NOMO-1 treated with dmso at 0.1 percent for 144 hours (cell line): Measurements from ENCODE around the gene DNAJC21.
A peak's percentile ranks its signal among the peaks of the same experiment; 100 is the strongest.

Experiments used
- DNase-seq: peaks from one replicate; lab custom pipeline; 2025; ENCODE audit not compliant: unreplicated experiment; lab: John Stamatoyannopoulos, UW

The DNAJC21 gene

DNA sequence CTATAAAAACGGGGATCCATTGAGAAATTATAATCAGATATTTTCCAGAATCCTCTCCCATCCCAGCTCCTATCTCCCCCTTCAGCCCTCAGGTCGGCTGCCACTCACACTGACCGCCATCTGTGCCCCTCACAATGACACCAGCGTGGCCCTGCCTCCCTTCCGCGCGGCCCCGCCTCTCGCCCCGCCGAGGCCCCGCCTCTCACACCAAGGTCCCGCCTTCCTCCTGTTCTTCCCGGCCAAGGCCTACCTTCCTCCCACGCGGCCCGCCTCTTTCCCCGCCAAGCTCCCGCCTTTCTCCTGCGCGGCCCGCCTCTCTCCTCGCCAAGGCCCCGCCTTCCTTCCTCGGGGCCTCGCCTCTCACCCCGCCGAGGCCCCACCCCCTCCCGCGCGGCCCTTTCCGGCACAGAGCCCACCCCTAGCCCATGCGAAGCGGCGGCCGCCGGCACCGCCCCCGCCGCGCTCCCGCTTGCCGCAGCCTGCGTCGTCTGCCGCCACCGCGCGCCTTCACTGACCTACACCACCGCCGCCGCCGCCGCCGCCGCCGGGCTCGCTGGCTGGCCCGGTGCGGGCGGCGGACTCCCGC is at the start of gene DNAJC21:
Gene DNAJC21 (plus strand): TSS at position 426 of the 586 bp plus-strand sequence. CDS start 261 bp downstream, outside the sequence.
- DNase-seq = peak; percentile 100

DNA sequence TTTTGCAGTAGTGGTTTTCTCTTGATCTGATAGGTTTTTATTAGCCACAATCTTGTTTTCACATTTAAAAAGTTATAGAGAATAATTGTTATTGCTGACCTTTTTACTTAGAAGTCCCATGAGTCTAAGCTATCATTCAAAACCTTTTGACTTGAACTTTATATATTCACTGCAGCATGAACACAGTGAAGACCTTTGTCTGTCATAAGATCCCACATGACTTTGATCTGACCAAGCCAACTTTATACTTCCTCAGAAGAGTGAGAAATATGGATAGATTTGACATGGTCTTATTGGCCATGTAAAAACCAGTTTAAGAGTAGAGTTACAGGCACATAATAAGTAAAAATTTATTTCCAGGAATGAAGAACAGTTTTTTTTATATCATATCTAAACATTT is 48.1 kb upstream of the DNAJC21 start:
- DNase-seq = no peak

DNA sequence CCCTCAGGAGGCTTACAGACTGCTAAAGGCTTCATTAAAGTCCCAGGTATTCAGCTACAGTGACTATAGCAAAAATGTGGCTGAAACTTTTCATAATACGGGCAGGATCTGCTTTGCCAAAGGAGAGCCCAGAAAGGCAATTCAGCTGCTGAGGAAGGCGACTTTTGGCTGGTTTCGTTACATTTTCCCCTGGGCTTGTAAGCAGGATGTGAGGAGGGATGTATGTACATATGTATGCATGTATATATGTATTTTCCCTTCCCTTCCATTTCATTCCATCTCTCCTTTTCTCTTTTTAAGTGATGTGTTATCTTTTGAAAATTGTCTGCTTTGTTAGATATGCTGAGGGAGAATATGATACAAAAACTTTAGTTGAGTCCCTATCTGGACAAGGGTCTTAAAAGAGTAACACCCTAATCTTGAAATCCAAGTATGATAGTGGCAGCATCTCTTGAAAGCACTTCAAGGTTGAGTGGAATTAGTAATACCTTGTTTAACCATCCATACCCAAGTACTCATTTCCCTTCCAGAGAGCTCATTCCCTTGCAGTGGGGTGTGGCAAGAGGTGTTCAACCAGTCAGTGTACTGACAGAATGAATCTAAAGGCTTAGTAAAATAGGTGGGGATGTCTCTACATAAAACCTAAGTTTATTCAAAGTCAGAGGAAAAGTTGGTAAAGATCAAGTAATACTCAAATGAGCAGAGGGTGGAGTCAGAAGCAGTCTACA is 42.8 kb upstream of the DNAJC21 start:
- no peak for DNase-seq

DNA sequence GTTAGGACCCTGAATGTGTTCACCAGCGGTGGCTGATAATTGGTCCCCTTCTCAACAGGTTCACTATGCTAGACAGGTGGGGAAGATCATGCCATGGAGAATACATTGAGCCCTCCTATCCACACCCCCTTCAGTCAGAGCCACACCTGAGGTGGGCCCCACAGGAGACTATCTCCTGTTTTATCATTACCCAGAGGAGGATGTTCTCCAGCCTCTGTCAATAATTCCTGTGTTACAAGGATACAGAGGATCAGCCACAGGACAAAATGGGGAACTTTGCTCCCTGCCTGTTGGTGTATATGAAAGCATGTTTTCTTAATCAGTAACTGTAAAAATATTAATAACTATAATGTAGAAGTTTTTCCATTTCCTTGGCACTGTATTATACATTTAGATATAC is 40.0 kb upstream of the DNAJC21 start:
- no peak for DNase-seq

DNA sequence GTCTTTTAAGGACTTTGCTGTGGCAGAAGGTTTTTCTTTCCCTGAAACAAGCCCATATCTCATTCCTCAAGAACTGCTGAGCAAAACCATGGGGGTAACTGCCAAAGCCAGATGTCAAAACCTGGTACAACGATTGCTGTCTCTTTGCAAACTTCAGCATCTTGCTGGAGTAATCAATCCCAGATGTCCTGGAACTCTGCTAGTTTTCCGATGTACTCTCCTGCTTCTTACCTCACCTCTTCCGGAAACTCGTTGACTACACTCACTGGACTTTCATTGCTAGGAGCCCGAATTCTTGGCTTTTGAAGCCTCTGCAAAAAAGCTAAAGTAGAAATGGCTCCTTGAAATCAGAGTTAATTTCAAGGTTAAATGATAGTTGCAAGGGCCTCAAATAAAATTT is 37.4 kb upstream of the DNAJC21 start:
- no peak for DNase-seq

DNA sequence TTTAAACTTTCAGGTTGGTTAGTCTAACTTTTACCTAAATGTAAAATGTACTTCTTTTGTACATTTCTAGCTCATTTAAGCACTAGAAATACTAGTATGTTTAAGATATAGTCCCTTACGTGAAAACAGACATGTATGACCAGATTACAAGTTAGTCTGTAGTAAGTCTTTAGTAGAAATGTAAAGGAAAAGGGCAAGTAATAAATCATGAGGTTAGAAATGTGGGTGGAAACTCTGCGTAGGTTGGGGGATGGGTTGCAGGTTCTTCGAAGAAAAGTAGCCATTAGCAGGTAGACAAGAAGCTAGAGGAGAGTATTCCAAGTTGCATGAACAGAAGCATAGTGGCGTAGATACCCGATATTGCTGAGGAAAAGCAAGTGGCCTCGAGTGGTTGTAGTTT is 36.9 kb upstream of the DNAJC21 start:
- no peak for DNase-seq

DNA sequence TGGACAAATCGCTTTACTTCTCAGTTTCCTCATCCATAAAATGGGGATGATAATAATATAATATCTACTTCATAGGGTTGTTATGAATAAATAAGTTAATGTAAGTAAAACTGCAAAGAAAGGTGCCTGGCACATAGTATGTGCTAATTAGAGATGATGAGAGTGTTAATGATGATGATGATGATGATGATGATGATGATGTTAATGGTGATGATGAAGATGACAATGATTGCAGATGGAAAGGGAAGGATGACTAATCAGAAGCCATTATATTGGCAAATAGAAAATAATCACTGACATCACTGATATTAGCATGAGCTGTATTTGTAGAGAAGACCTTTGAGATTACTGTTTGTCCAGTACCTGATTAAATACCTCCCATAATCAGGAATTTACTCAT is 34.6 kb upstream of the DNAJC21 start:
- DNase-seq = no peak

DNA sequence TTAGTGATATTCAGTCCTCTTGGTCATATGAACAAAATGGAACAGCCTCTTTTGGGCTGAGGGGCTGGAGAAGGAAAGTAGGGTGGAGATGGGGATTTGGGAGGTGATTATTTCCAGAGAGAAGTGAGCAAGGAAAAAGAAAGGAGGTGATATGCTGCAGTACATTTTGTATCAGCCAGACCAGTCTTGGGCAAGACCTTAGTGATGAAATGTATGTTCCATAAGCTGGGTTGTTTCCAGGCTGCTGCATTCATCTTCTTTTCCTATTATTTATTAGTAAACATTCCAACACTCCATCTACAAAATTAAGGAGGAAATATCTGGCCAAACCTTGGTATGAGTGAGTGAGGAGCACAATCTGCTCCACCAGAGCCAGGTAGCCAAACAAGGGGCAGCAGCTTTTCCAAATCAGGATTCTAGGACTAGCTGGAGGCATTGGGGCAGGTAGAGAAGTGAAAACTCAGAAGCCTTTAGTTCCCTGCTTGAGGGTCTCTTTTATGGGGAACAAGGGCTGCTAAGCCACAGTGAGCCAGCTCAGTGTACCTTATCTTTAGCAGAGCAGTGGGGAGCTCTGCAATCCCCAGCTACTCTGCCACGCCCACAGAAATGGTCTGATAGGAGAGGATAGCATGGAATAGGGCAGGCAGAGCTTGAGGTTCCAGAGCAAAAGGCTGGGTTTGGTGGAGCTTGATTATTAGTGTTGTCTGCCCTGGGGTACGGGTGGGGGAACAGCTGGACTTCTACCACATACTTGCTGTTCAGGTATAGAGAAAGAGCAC is 33.5 kb upstream of the DNAJC21 start:
- DNase-seq = no peak

DNA sequence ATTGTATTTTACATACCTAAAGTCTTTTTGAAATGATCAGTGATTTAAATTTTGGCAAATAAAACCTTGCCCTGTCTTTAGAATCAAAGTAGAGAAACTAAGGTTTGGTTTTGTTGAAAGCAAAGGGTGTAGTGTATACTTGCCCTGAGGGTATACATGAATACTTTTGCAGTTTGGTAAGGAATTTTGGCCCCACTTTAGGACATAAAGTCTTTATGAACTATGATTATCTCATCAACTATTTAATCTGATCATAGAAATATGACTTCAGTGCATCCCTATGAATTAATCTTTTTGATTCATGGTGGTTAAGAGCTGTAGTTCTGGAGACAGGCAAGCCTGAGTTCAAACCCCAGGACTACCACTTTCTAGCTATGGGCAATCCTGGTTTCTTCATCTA is 31.7 kb upstream of the DNAJC21 start:
- DNase-seq = no peak

DNA sequence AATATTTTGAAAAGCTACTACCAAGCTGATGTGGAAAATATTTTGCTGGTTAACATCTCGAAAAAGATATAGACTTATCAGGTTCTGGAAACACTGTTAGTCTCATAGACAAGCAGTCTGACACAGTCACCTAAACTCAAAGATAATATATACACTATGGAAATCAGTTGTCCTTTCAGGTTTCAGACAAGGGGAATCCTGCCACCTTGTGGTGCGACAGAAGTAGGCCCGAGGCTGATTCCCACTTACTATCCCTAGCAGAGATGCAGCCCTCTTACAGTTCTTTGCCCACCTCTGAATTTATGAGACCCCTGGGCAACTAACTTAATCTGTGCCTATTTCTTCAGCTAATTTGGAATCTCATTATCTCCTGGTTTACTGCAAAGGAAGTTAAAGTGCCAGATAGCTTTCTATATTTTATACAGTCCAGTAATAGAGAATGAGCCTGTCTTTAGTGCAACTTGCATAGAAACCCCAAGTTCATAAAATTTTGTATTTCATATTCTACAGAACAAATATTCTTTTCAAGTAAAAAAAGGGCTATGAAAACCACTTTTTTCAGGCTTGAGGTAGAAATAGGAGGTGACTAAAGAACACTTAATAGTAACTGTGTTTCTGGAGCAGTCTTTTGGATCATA is 31.0 kb upstream of the DNAJC21 start:
- DNase-seq = peak; percentile 47

DNA sequence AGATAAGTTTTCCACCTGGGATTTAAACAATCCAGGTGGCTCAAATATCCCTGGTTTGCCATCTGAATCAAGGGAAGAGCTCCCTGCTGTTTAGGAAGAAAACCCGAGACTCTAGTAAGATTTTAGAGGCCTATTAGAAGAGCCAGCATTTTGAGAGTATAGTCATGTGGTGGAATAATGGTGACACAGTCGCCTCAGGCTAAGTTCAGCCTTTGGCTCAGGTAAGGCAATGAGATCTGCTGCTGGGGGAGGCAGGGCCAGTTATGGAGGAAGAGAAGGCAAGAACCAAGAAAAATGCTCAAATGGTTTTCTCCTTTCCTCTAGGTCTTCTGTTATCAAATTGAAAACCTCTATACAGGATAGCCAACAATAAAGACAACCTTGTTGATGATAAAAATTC is 30.3 kb upstream of the DNAJC21 start:
- DNase-seq = no peak

DNA sequence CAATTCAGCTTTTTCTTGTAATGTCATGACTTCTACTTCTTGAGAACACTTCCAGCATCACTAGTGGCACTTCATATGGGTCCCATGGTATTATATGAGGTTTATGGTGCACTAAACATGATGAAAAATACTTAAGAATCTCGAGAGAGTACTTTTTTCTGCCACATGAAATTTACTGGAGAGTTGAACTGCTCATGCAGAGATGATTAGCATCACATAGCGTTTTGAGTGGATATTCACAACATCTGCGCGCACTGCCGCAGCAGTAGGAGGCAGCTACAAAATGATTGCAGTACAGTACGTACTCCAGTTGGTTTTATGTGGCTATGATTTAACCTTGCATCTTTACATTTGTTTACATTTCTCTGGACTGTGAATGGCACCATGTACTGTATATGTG is 28.7 kb upstream of the DNAJC21 start:
- DNase-seq = no peak

DNA sequence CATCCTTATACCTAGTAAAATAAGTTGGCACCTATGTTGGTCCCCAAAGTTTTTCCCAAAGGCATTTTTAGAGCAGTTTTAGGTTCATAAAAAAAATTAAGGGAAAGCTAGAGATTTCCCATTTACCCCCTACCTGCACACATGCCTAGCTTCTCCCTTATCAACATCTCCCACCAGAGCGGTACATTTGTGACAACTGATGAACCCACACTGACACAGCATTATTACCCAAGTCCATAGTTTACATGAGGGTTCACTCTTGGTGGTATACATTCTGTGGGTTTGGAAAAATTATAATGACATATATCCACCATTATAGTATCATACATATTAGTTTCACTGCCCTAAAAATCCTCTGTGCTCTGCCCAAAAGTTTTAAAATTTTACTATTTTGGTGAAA is 26.1 kb upstream of the DNAJC21 start:
- DNase-seq = no peak

DNA sequence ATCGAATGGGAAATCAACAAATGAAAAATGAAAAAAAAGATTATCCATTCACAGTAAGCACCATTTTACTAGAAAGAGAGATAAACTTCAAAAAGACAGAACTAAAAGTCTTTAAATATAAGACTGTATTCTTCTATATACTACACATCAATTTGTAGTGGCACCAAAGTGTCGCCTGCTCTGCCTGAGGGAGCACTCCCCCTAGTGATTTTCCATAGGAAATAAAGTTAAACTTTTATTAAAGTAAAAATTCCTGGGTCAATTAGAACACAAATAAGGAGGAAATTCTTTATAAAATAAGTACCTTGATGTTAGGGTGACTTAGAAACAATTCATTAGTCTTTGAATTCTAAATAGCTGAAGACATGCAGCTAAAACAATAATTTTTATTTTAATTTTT is 23.8 kb upstream of the DNAJC21 start:
- DNase-seq = no peak

DNA sequence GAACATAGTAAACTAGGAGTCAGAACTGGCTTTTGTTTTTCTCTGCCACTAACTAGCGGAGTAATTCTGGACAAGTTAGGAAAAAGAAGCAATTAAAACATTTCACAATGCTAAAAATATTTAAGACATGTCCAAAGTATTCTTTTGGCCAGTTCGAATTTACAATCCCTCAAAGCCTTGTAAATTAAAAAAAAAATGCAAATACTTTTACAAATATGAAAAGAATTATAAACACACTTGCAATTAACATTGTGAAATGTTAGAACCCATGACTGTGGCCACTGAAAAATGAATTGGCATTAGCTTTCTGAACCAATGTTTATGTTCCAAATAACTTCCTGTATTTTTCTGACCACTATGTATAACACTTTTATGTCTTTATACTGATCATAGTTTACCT is 16.3 kb upstream of the DNAJC21 start:
- DNase-seq = no peak

DNA sequence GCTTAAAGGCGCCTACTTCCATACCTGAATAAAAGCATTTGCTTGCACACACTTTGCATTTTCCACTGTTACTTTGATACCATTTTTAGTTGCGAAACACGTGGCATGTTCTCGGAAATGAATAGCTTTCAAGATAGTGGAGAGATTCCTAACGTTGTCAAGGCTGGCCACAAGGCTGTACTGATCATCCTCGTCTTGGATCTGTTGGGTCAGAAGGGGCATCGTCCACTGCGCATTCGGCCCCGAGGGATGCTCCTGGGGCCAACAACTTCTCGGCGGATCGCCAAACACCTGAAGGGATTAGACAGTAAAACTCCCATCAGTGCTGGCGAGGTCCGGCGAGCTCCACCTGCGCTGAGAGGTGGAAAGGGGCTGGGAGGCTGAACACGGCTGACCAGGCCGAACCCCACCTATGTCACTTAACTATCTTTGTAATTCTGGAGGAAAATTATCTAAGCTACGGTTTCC is 14.7 kb upstream of the DNAJC21 start:
- DNase-seq = no peak

DNA sequence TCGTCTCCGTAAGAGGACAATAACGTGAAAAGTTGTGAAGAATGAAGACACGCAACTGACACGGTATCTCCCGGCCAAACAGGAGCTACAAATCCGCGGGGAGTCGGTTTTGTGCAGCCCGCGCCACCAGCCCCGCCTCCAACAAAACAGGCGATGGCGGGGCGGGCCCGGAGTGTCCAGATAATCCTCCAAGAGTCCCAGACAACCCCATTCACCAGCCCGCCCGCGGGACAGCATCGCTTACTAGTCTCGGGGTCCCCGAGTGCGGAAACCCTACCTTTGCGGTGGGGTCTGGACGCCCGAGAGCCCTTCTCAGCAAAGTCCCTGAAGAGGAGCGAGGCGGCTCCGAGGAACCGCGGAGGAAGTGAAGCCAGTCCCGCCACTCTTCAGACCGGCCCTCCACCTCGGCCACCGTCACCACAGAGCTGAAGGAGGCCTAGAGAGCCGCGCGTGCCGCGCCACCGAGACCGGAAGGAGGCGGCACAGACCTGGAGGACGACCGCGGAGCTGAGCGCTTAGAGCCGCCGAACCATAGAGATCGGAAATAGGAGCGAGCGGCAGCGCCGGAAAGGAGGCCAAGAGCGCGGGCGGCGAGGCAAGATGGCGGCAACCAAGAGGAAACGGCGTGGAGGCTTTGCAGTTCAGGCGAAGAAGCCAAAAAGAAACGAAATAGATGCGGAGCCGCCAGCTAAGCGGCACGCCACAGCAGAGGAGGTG is 14.1 kb upstream of the DNAJC21 start, which contains the start of the genes BRIX1 and RAD1:
Gene BRIX1 (plus strand): TSS at position 573 of the 717 bp plus-strand sequence. CDS start 28 bp downstream, at position 601.
Gene RAD1 (minus strand): TSS at position 366 of the 717 bp plus-strand sequence. CDS start 612 bp downstream, outside the sequence.
- peak; percentile 100 for DNase-seq

DNA sequence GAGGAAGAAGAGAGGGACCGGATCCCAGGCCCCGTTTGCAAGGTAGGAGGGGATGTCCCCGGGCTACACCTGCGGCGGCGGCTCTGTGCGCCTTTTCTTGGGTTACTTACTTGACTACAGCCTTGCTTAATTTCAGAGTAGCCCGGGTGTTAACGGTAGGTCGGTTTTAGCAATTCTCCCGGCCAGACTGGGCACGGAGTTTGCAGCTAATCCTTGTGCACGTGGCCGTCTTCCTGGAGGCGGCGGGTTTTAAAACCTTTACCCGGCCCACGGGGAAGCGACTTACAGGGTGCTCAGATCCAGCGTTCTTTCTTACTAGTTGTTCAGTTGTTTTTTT is 13.5 kb upstream of the DNAJC21 start:
- no peak for DNase-seq

DNA sequence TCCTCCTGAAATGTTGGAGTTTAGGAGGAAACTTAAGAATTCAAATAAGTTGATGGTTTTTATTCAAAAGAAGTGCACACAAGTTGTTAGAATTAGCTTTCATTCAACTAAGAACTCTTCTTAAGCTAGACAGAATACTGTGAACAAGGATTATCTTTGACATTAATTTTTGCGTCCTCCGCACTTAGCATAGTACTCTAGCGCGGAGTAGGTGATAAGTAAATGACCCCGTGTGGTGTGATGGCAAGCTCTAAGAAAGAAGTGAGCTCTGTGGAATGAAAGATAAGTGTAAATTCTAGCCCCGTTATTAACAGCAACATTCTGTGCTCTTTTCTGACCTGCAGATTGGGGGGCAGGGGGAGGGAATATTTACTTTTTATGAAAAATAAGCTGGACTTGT is 12.8 kb upstream of the DNAJC21 start:
- no peak for DNase-seq

DNA sequence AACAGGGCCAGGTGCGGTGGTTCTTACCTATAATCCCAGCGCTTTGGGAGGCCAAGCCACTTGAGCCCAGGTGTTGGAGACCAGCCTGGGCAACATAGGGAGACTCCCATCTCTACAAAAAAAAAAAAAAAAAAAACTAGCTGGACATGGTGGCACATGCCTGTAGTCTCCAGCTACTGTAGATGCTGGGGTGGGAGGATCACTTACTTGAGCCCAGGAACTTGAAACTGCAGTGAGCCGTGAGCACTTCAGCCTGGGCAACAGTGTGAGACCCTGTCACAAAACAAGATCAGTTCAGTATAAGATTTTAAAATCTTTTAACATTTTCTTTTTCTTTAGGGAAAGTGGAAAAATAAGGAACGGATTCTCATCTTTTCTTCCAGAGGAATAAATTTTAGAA is 11.3 kb upstream of the DNAJC21 start:
- DNase-seq = no peak

DNA sequence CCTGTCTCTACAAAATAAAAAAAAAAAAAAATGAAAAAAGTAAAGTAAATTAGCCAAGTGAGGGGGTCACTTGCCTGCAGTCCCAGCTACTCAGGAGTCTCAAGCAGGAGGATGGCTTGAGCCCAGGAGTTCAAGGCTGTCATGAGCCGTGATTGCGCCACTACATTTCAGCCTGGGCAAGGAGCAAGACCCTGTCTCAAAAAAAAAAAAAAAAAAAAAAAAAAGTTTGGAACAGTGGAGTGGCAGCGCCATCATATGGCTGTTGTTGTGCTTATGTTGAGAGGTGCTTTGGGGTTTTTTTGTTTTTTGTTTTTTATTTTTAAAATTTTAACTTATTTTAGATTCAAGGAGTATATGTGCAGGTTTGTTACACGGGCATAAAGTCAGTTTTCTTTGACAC is 10.3 kb upstream of the DNAJC21 start:
- DNase-seq = no peak
